Measurements from ENCODE around the gene HOXC5.

Gene HOXC5

GRCh38 chr12:54008260-54008552, 24.6 kb upstream of the HOXC5 start:
- peaks cover 0 to 5% (median 0%) of the 10 kb centered on the region in 11 experiments; a peak in 3 of 22 replicates for H3K9me3 ChIP-seq (replicated peaks in 1 of 11)
- peaks cover 99 to 100% (median 100%) of the 10 kb centered on the region in 11 experiments for H3K27me3 ChIP-seq
- no peak overlapping the region for H3K4me3 ChIP-seq
- H3K36me3 ChIP-seq: no peaks in the 10 kb centered on the region
- H3K9ac ChIP-seq: no peak overlapping the region
- H4K20me1 ChIP-seq: peaks cover 0 to 93% (median 84%) of the 10 kb centered on the region in 11 experiments; a peak in 18 of 22 replicates
- no peak for TF ChIP-seq Cebpa-rat (IDR thresholded peaks at IDR 0.05)
- H3K4me1 ChIP-seq: peaks cover 0 to 17% (median 10%) of the 10 kb centered on the region in 10 experiments; a peak in 14 of 20 replicates
- no peak overlapping the region for H3K27ac ChIP-seq
- H3K4me2 ChIP-seq: no peak overlapping the region

DNA sequence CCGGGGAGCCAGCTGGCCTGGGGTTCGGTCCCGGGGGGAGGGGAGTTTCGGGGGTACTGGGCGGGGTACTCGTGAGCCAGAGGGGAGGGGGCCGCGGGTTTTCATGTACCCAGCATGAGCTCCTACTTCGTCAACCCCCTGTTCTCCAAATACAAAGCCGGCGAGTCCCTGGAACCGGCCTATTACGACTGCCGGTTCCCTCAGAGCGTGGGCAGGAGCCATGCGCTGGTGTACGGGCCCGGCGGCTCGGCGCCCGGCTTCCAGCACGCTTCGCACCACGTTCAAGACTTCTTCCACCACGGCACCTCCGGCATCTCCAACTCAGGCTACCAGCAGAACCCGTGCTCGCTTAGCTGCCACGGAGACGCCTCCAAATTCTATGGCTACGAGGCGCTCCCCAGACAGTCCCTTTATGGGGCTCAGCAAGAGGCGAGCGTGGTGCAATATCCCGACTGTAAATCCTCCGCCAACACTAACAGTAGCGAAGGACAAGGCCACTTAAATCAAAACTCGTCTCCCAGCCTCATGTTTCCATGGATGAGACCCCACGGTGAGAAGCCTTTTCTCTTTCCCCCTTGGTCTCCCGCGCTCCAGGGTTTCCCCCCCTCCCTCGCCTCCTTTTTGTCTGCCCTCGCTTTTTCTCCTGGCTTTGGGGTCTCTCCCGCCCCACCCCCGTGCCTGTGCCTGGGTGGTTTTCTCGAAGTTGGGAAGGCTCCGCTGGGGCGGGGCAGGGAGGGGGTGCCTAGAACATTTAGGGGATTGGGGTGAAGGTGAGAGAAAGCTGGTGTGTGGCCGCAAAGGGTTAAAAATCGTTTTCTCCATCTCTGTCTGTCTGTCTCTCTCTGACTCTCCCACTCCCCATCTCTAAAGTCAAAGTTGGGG, 23.4 kb upstream of the HOXC5 start:
- Histone ChIP-seq H3K4me3 (no peak overlapping the region), H3K9me3 (replicated peaks in 1 of 11) (peaks cover 0 to 16% (median 0%) of the 10 kb centered on the region in 11 experiments; a peak in 4 of 22 replicates), H3K27me3 (peaks cover 99 to 100% (median 100%) of the 10 kb centered on the region in 11 experiments), H4K20me1 (peaks cover 0 to 95% (median 80%) of the 10 kb centered on the region in 11 experiments; a peak in 18 of 22 replicates), H3K4me1 (peaks cover 0 to 17% (median 10%) of the 10 kb centered on the region in 10 experiments; a peak in 14 of 20 replicates), H3K4me2 (no peak overlapping the region), H3K27ac (no peak overlapping the region), H3K9ac (no peak overlapping the region), H3K36me3 (no peaks in the 10 kb centered on the region)
- TF ChIP-seq Cebpa-rat (IDR thresholded peaks at IDR 0.05): no peak

DNA sequence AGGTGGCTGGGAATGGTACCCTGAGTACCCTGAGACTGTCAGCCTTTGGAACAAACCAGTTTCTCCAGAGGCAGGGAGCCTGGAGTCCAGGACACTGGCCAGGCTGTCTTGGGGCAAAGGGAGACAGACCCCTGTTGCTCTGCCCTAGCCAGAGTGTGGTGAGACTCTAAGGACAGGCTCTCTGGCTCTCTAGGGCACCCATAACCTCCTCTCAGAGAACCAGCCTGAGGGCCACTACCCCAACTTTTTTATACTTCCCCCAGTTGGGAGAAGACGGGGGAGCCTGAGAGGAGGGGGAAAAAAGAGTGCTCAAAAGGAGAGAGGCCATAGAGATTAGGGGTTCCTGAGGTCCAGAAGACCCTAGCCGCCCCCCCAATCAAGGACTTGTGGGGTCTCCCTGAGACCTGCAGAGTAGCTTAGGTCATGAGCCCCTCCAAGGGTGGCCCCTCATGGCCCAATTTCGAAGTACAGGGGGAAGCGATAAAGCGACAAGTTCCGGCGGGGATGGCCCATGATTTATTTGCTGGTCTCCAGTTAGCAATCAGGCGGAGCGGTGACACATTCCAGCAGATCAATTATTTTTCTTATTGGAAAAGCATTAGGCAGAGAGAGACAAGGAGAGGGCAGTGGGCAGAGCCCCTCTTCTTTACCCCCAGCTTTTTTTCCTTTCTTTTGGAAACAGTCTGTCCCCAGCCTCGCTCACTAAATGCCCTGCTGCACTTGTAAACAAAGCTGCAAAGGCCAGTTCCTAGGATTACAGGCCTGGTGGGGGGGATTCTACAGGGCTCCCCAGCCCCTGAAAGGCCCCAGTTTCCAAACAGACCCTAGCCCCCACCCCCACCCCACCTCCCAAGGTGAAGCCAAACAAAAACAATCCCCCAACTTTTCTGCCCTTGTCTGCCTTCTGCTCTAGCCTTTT, 22.5 kb upstream of the HOXC5 start:
- H3K9me3 ChIP-seq (replicated peaks in 1 of 11): peaks cover 0 to 22% (median 2%) of the 10 kb centered on the region in 11 experiments; a peak in 7 of 22 replicates
- no peaks in the 10 kb centered on the region for H3K36me3 ChIP-seq
- H3K4me2 ChIP-seq: no peak overlapping the region
- peaks cover 99 to 100% (median 100%) of the 10 kb centered on the region in 11 experiments for H3K27me3 ChIP-seq
- H3K9ac ChIP-seq: no peak overlapping the region
- H3K4me3 ChIP-seq: no peak overlapping the region
- H4K20me1 ChIP-seq: peaks cover 0 to 95% (median 76%) of the 10 kb centered on the region in 11 experiments; a peak in 18 of 22 replicates
- no peak for TF ChIP-seq Cebpa-rat (IDR thresholded peaks at IDR 0.05)
- H3K27ac ChIP-seq: no peak overlapping the region
- peaks cover 0 to 17% (median 10%) of the 10 kb centered on the region in 10 experiments; a peak in 14 of 20 replicates for H3K4me1 ChIP-seq

GRCh38 chr12:54010972-54011664, 21.7 kb upstream of the HOXC5 start:
- H3K4me2 ChIP-seq: peak overlapping the region in 2 of 11 experiments; percentile 6 to 40; a peak in 2 of 22 replicates
- H3K4me1 ChIP-seq: peaks cover 0 to 15% (median 9%) of the 10 kb centered on the region in 10 experiments; a peak in 14 of 20 replicates
- H3K27me3 ChIP-seq: peaks cover 99 to 100% (median 100%) of the 10 kb centered on the region in 11 experiments
- H3K4me3 ChIP-seq: 0 out of 20 replicates have a peak overlapping the region, but pooled peaks of 1 of the 10 experiments have one; percentile 11
- TF ChIP-seq Cebpa-rat (IDR thresholded peaks at IDR 0.05): no peak
- H3K9me3 ChIP-seq (replicated peaks in 1 of 11): peaks cover 0 to 28% (median 5%) of the 10 kb centered on the region in 11 experiments; a peak in 8 of 22 replicates
- H4K20me1 ChIP-seq: peaks cover 0 to 95% (median 77%) of the 10 kb centered on the region in 11 experiments; a peak in 18 of 22 replicates
- no peak overlapping the region for H3K9ac ChIP-seq
- no peaks in the 10 kb centered on the region for H3K36me3 ChIP-seq
- no peak overlapping the region for H3K27ac ChIP-seq

GRCh38 chr12:54011665-54012532, 21.0 kb upstream of the HOXC5 start:
- peak overlapping the region in 2 of 11 experiments; percentile 6 to 40; a peak in 2 of 22 replicates for H3K4me2 ChIP-seq
- H3K9me3 ChIP-seq (replicated peaks in 1 of 11): peaks cover 0 to 29% (median 5%) of the 10 kb centered on the region in 11 experiments; a peak in 8 of 22 replicates
- H4K20me1 ChIP-seq: peaks cover 0 to 89% (median 70%) of the 10 kb centered on the region in 11 experiments; a peak in 18 of 22 replicates
- no peak overlapping the region for H3K27ac ChIP-seq
- no peak overlapping the region for H3K9ac ChIP-seq
- 0 out of 20 replicates have a peak overlapping the region, but pooled peaks of 1 of the 10 experiments have one; percentile 11 for H3K4me3 ChIP-seq
- H3K4me1 ChIP-seq: peaks cover 0 to 8% (median 1%) of the 10 kb centered on the region in 10 experiments; a peak in 7 of 20 replicates
- no peak for TF ChIP-seq Cebpa-rat (IDR thresholded peaks at IDR 0.05)
- no peaks in the 10 kb centered on the region for H3K36me3 ChIP-seq
- H3K27me3 ChIP-seq: peaks cover 99 to 100% (median 100%) of the 10 kb centered on the region in 11 experiments

DNA sequence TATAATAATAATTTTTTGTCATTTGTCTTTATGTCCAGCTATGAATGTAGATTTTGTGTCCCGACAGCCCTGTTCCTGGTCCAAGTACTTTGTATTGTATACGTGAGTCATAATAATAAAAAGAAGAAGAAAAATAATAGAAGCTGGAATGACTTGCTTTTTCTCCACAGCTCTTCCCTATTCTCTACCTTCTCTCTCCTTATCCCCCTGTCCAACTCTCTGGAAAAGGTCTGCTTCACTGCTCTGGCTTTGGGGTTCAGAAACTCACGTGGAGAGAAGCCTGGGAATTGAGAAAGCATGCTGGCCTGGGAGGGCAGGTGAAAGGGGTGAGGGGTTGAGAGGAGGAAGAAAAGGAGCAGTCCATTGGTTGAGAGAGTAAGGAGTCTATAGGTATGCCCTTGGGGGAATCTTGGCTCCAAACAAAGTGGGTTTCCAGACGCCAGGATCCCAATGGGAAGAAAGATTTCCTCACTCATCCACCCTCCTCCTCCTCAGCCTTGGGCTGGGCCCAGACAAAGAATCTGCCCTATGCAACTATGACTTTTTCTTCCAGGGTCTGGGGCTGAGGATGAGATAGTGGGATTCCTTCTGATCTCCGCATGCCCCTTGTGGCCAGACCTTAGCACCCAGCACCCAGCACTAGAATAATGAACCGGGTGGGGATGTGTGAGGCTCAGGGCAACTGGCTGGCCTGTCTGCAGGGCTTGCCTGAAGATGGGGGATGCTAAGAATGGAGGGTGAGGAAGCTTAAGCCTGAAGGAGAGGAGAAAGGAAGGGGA, 20.0 kb upstream of the HOXC5 start:
- H3K4me1 ChIP-seq: peaks cover 0 to 7% (median 0%) of the 10 kb centered on the region in 10 experiments; a peak in 3 of 20 replicates
- no peak overlapping the region for H3K9ac ChIP-seq
- no peaks in the 10 kb centered on the region for H3K36me3 ChIP-seq
- peaks cover 99 to 100% (median 100%) of the 10 kb centered on the region in 11 experiments for H3K27me3 ChIP-seq
- TF ChIP-seq Cebpa-rat (IDR thresholded peaks at IDR 0.05): no peak
- H3K27ac ChIP-seq: no peak overlapping the region
- H4K20me1 ChIP-seq: peaks cover 0 to 89% (median 68%) of the 10 kb centered on the region in 11 experiments; a peak in 18 of 22 replicates
- H3K4me2 ChIP-seq: no peak overlapping the region
- H3K9me3 ChIP-seq (replicated peaks in 1 of 11): peaks cover 0 to 32% (median 5%) of the 10 kb centered on the region in 11 experiments; a peak in 8 of 22 replicates
- no peak overlapping the region for H3K4me3 ChIP-seq
